H1 (cell line): ENCODE results near the gene ADCK1. TPM values are rescaled to one million over a fixed set of nuclear protein-coding genes. Genes with fewer than 3 reads are reported as not detected.

Experiments
- CTCF ChIA-PET: fragments of 300-600 bp; sonication (Branson Sonifier 250); formaldehyde crosslinking; loops from one replicate; lab custom pipeline; 2021; ENCODE audit not compliant: partially characterized antibody; lab: Charles Lee
- POLR2A ChIA-PET: fragments of 300-600 bp; sonication (Branson Sonifier 250); formaldehyde crosslinking; loops from one replicate; lab custom pipeline; 2021; ENCODE audit warnings: inconsistent platforms; ENCODE audit not compliant: partially characterized antibody; lab: Charles Lee
- DNase-seq, 2 experiments: peaks; one replicate each; pipeline versions ENCODE4 v3.0.0 to v3.0.0-alpha.2; 2010 to 2022; ENCODE audit warnings: low spot score in 2 of 2, low read depth in 1 of 2, mixed read lengths in 1 of 2
- FAIRE-seq: peaks from 2 replicates; lab custom pipeline; 2011; peaks lifted over from hg19 to GRCh38; lab: Jason Lieb, UNC
- H2AFZ ChIP-seq: 2 replicates; pipeline ENCODE4 v1.8.1; 2012; ENCODE audit warnings: low read length, inconsistent platforms
- H2AK5ac ChIP-seq: 2 replicates; pipeline ENCODE4 v1.6.1; 2013; ENCODE audit warnings: low read depth, low read length
- H2BK120ac ChIP-seq: replicated peaks from 2 replicates; pipeline ENCODE3; 2013; ENCODE audit warnings: low read depth, low read length, inconsistent platforms
- H2BK12ac ChIP-seq: 2 replicates; pipeline ENCODE4 v1.6.1; 2013; ENCODE audit warnings: low read depth, low read length
- H2BK15ac ChIP-seq: 2 replicates; pipeline ENCODE4 v1.6.1; 2013; ENCODE audit warnings: low read length
- H2BK20ac ChIP-seq: 2 replicates; pipeline ENCODE4 v1.6.1; 2013; ENCODE audit warnings: low read length
- H2BK5ac ChIP-seq: 2 replicates; pipeline ENCODE4 v1.6.1; 2013; ENCODE audit warnings: low read depth, low read length
- H3K14ac ChIP-seq: 2 replicates; pipeline ENCODE4 v1.6.1; 2013; ENCODE audit warnings: inconsistent platforms; ENCODE audit not compliant: insufficient read length
- H3K18ac ChIP-seq: 2 replicates; pipeline ENCODE4 v1.6.1; 2013; ENCODE audit warnings: low read length; ENCODE audit errors: extremely low read depth
- H3K23ac ChIP-seq: 2 replicates; pipeline ENCODE4 v1.6.1; 2013; ENCODE audit warnings: inconsistent platforms; ENCODE audit not compliant: insufficient read length
- H3K23me2 ChIP-seq: 2 replicates; pipeline ENCODE4 v1.6.1; 2013; ENCODE audit warnings: low read depth, low read length
- H3K27ac ChIP-seq: 2 replicates; pipeline ENCODE4 v1.6.1; 2011; ENCODE audit warnings: low read depth, low read length, inconsistent platforms
- H3K27me3 ChIP-seq, 4 experiments: replicated peaks in 1 of 4; 1 replicate in 1 of 4; 2 replicates in 3 of 4; pipeline versions ENCODE4 v1.6.1 to v1.8.1; 2011 to 2013; ENCODE audit warnings: low read length in 3 of 4, mild to moderate bottlenecking in 3 of 4, inconsistent platforms in 2 of 4, mixed read lengths in 2 of 4, moderate library complexity in 1 of 4; ENCODE audit not compliant: control insufficient read depth in 3 of 4, insufficient read depth in 3 of 4; ENCODE audit errors: extremely low read depth in 1 of 4
- H3K36me3 ChIP-seq, 4 experiments: 2 replicates each; pipeline versions ENCODE4 v1.6.1 to v1.8.1; 2011 to 2013; ENCODE audit warnings: mild to moderate bottlenecking in 4 of 4, low read length in 3 of 4, moderate library complexity in 2 of 4, control low read depth in 1 of 4, inconsistent platforms in 1 of 4; ENCODE audit not compliant: insufficient read depth in 4 of 4, control insufficient read depth in 2 of 4
- H3K4ac ChIP-seq: replicated peaks from 2 replicates; pipeline ENCODE3; 2013; ENCODE audit warnings: low read length, low read depth, mixed read lengths, inconsistent platforms; ENCODE audit not compliant: insufficient read length
- H3K4me1 ChIP-seq, 4 experiments: replicated peaks in 1 of 4; 1 replicate in 1 of 4; 2 replicates in 3 of 4; pipeline versions ENCODE4 v1.6.1 to v1.8.1; 2011 to 2013; ENCODE audit warnings: low read length in 3 of 4, inconsistent platforms in 2 of 4, mixed read lengths in 1 of 4; ENCODE audit not compliant: insufficient read depth in 4 of 4, control insufficient read depth in 3 of 4
- H3K4me2 ChIP-seq, 2 experiments: 2 replicates each; pipeline versions ENCODE4 v1.6.1 to v1.8.1; 2011 to 2013; ENCODE audit warnings: low read depth in 2 of 2, low read length in 2 of 2, control low read depth in 1 of 2, inconsistent platforms in 1 of 2, mild to moderate bottlenecking in 1 of 2; ENCODE audit not compliant: insufficient read depth in 1 of 2
- H3K4me3 ChIP-seq, 4 experiments: fragments of 200-600, 300-600 bp in 1 of 4; sonication (generic), shearing (Covaris generic), sonication (Bioruptor Twin) in 1 of 4; 2 replicates each; pipeline versions ENCODE4 v1.5.1 to v1.8.1; 2011 to 2016; ENCODE audit warnings: low read length in 4 of 4, low read depth in 3 of 4, control low read depth in 2 of 4, inconsistent platforms in 2 of 4, mild to moderate bottlenecking in 2 of 4, mixed read lengths in 1 of 4, moderate library complexity in 1 of 4; ENCODE audit not compliant: insufficient read depth in 2 of 4; ENCODE audit errors: extremely low read depth in 1 of 4
- H3K56ac ChIP-seq: replicated peaks from 2 replicates; pipeline ENCODE3; 2013; ENCODE audit warnings: low read depth, mild to moderate bottlenecking, mixed read lengths, low read length, inconsistent platforms; ENCODE audit not compliant: insufficient read length
- H3K79me1 ChIP-seq: 2 replicates; pipeline ENCODE4 v1.6.1; 2013; ENCODE audit warnings: low read depth, low read length, control low read depth
- H3K79me2 ChIP-seq, 2 experiments: 2 replicates each; pipeline versions ENCODE4 v1.6.1 to v1.8.1; 2012 to 2013; ENCODE audit warnings: low read length in 2 of 2, mild to moderate bottlenecking in 2 of 2, inconsistent platforms in 1 of 2; ENCODE audit not compliant: insufficient read depth in 2 of 2, control insufficient read depth in 1 of 2
- H3K9ac ChIP-seq, 4 experiments: replicated peaks in 1 of 4; 1 replicate in 1 of 4; 2 replicates in 3 of 4; pipeline versions ENCODE4 v1.6.1 to v1.8.1; 2011 to 2013; ENCODE audit warnings: low read depth in 3 of 4, low read length in 3 of 4, control low read depth in 2 of 4, mild to moderate bottlenecking in 2 of 4, moderate library complexity in 2 of 4, inconsistent platforms in 1 of 4; ENCODE audit errors: extremely low read depth in 1 of 4
- H3K9me3 ChIP-seq, 2 experiments: 2 replicates each; pipeline versions ENCODE4 v1.6.1 to v1.8.1; 2012 to 2013; ENCODE audit warnings: mild to moderate bottlenecking in 2 of 2, moderate library complexity in 2 of 2, control low read depth in 1 of 2, inconsistent platforms in 1 of 2, low read depth in 1 of 2, low read length in 1 of 2, mixed read lengths in 1 of 2; ENCODE audit not compliant: insufficient read depth in 2 of 2
- H4K20me1 ChIP-seq, 2 experiments: replicated peaks in 1 of 2; 2 replicates each; pipeline versions ENCODE3 to v1.8.1; 2011 to 2013; ENCODE audit warnings: inconsistent platforms in 2 of 2, low read length in 2 of 2, mild to moderate bottlenecking in 1 of 2; ENCODE audit not compliant: insufficient read depth in 2 of 2, control insufficient read depth in 1 of 2
- H4K5ac ChIP-seq: 2 replicates; pipeline ENCODE4 v1.6.1; 2013; ENCODE audit warnings: low read length, low read depth, mixed read lengths, inconsistent platforms; ENCODE audit not compliant: insufficient read length
- H4K8ac ChIP-seq: 2 replicates; pipeline ENCODE4 v1.8.0; 2013; ENCODE audit warnings: mild to moderate bottlenecking, moderate library complexity, low read length, inconsistent platforms; ENCODE audit not compliant: insufficient read depth; ENCODE audit errors: extremely low read depth
- H4K91ac ChIP-seq: replicated peaks from 2 replicates; pipeline ENCODE3; 2013; ENCODE audit warnings: low read length, mixed read lengths, inconsistent platforms; ENCODE audit not compliant: insufficient read length
- CBX8 ChIP-seq: fragments of 300-800, 300-1000 bp; sonication (generic); IDR thresholded peaks from 2 replicates; pipeline ENCODE4 v1.7.1; 2016; ENCODE audit warnings: low read depth, low read length, borderline replicate concordance
- GTF2F1 ChIP-seq: IDR thresholded peaks from 2 replicates; pipeline ENCODE4 v1.6.1; 2012; ENCODE audit warnings: low read depth, low read length, improper control_type of control experiment, borderline replicate concordance
- MAFK ChIP-seq: IDR thresholded peaks from 2 replicates; pipeline ENCODE4 v1.6.1; 2012; ENCODE audit warnings: low read depth, mild to moderate bottlenecking, improper control_type of control experiment, low read length
- RAD21 ChIP-seq, 2 experiments: IDR thresholded peaks in 1 of 2; conservative IDR thresholded peaks in 1 of 2; 2 replicates each; pipeline ENCODE4 v1.6.1; 2011; ENCODE audit warnings: low read depth in 2 of 2, low read length in 2 of 2, improper control_type of control experiment in 1 of 2, inconsistent platforms in 1 of 2, mild to moderate bottlenecking in 1 of 2, moderate library complexity in 1 of 2
- RNF2 ChIP-seq: fragments of 200-900, 300-1000 bp; sonication (generic); IDR thresholded peaks from 2 replicates; pipeline ENCODE4 v1.7.1; 2016; ENCODE audit warnings: borderline replicate concordance, low read depth, mild to moderate bottlenecking, antibody characterized with exemption, low read length; ENCODE audit not compliant: poor library complexity, severe bottlenecking; ENCODE audit errors: missing control alignments
- SP2 ChIP-seq: IDR thresholded peaks from 2 replicates; pipeline ENCODE4 v1.6.1; 2012; ENCODE audit warnings: mild to moderate bottlenecking, low read length, inconsistent platforms
- YY1 ChIP-seq: IDR thresholded peaks from 2 replicates; pipeline ENCODE4 v1.6.1; 2011; ENCODE audit warnings: low read depth, mild to moderate bottlenecking, low read length
- WGBS, 2 experiments: shearing (Covaris generic) in 1 of 2; methylation state at CpG; one replicate each; pipeline versions ENCODE4 v1.1.6 to v1.1.7; 2013 to 2015; ENCODE audit warnings: low lambda C conversion rate in 2 of 2, mixed read lengths in 2 of 2, inconsistent platforms in 1 of 2, low coverage in 1 of 2, missing lambda C conversion rate in 1 of 2; ENCODE audit not compliant: insufficient replicate concordance in 2 of 2, insufficient coverage in 1 of 2, insufficient read length in 1 of 2; ENCODE audit errors: extremely low coverage in 1 of 2, missing lambda C conversion rate in 1 of 2; 5-methylcytosine and 5-hydroxymethylcytosine counted together
- polyA plus RNA-seq, 7 experiments: library from polyadenylated mRNA; depleted of rRNA in 3 of 7; stranded (reverse) in 5 of 7; unstranded in 2 of 7; fragments of >200 nt in 5 of 7; fragments of 200-250 nt in 2 of 7; gene quantifications; 1 replicate in 5 of 7; 2 replicates in 1 of 7; 4 replicates in 1 of 7; pipeline versions ENCODE4 v1.2.1 to v1.2.3, GENCODE V29; 2011 to 2013; ENCODE audit warnings: missing spikeins in 2 of 7, mixed read lengths in 2 of 7
- total RNA-seq: library from RNA; stranded (reverse); fragmentation: NEBNext Ultra II Directional; extraction: Animal tissue kit (Norgen Biotek cat#: 25700); gene quantifications from 2 replicates; pipeline ENCODE4 v1.2.1, GENCODE V29; 2021
- TF ChIP-seq, protein P1 (sequence below): IDR thresholded peaks from 2 replicates; pipeline ENCODE4 v1.6.1; 2012; ENCODE audit warnings: inconsistent platforms
- TF ChIP-seq, protein P2 (sequence below), 3 experiments: IDR thresholded peaks; 1 replicate in 2 of 3; 2 replicates in 1 of 3; pipeline versions ENCODE4 v1.5.1 to v1.6.1; 2011; ENCODE audit warnings: low read length in 3 of 3, mild to moderate bottlenecking in 3 of 3, inconsistent platforms in 2 of 3, low read depth in 1 of 3, moderate library complexity in 1 of 3; ENCODE audit not compliant: insufficient read depth in 1 of 3; ENCODE audit errors: control extremely low read depth in 1 of 3
- TF ChIP-seq, protein P3 (sequence below): IDR thresholded peaks from 2 replicates; pipeline ENCODE4 v1.6.1; 2011; ENCODE audit warnings: low read depth, mild to moderate bottlenecking, low read length; ENCODE audit not compliant: insufficient read depth

ADCK1 gene
- total and polyA plus RNA-seq, 2 of the 8 experiments (the other 6 are each of a cell fraction or from before 2014, with no cell fraction given), result 11.0 to 16.8 TPM

DNA sequence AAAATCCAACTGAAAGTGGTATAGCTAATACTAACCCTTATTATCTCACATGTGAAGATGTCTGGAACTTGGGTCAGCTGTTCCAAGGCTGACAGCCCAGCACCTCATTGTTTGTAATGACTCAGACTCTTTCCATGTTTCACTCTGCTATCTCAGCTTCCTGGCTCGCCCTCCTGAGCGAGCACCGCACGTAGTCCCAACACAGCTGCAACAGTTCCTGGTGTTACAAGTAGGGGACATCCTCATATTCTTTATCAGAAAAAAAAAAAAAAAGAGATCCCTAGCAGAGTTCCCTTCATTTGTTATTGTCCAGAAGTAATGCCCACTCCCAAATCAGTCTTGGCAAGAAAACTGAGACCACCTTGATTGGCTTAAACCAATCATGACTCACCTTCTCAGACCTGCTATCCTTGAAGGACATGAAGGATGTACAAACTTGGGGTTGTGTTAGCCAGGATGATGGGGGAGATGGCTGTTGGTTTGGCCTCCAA is 92.5 kb downstream of the ADCK1 start:
- H2BK5ac ChIP-seq, result no peak overlapping the region
- FAIRE-seq, result no peak
- ChIA-PET CTCF (no interaction called here), POLR2A (no interaction called here)
- no peaks in the 10 kb centered on the region for H3K79me1 ChIP-seq
- no peaks in the 10 kb centered on the region for H3K36me3 ChIP-seq
- no peak overlapping the region for H3K4ac ChIP-seq
- H3K56ac ChIP-seq, result no peak overlapping the region
- WGBS, 2 experiments, result 91% methylated on average over 4 of the region's 4 CpGs; no CpG with 5 or more reads in 1 of the 2 experiments
- H3K9ac ChIP-seq, result no peak overlapping the region
- H4K5ac ChIP-seq, result no peak overlapping the region
- no peaks in the 10 kb centered on the region for H3K79me2 ChIP-seq
- no peak overlapping the region for H2AK5ac ChIP-seq
- H3K4me1 ChIP-seq, result no peaks in the 10 kb centered on the region
- DNase-seq, result no peak
- no peak overlapping the region for H3K27ac ChIP-seq
- H3K27me3 ChIP-seq, result no peaks in the 10 kb centered on the region
- H4K91ac ChIP-seq, result no peak overlapping the region
- no peak overlapping the region for H2BK20ac ChIP-seq
- H2BK15ac ChIP-seq, result no peak overlapping the region
- 0 out of 2 replicates have a peak, but pooled peaks cover 2% of the 10 kb centered on the region for H3K23me2 ChIP-seq
- H3K9me3 ChIP-seq, result no peaks in the 10 kb centered on the region
- H3K14ac ChIP-seq, result no peak overlapping the region
- no peak overlapping the region for H3K23ac ChIP-seq
- no peak overlapping the region for H3K4me3 ChIP-seq
- no peak overlapping the region for H2AFZ ChIP-seq
- no peak overlapping the region for H4K8ac ChIP-seq
- no peaks in the 10 kb centered on the region for H4K20me1 ChIP-seq
- H2BK12ac ChIP-seq, result no peak overlapping the region
- H2BK120ac ChIP-seq, result no peak overlapping the region
- H3K18ac ChIP-seq, result no peak overlapping the region
- no peak overlapping the region for H3K4me2 ChIP-seq
- TF ChIP-seq RNF2 (no peak), RAD21 (IDR thresholded peaks at IDR 0.05 in 1 of 2, conservative IDR thresholded peaks at IDR 0.05 in 1 of 2; ENCODE audit: low read depth in 2 of 2, low read length in 2 of 2) (no peak), YY1 (no peak), CBX8 (no peak), GTF2F1 (no peak), SP2 (no peak), MAFK (no peak)
- TF ChIP-seq, protein P1, sequence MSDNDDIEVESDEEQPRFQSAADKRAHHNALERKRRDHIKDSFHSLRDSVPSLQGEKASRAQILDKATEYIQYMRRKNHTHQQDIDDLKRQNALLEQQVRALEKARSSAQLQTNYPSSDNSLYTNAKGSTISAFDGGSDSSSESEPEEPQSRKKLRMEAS, result no peak
- TF ChIP-seq, protein P2, sequence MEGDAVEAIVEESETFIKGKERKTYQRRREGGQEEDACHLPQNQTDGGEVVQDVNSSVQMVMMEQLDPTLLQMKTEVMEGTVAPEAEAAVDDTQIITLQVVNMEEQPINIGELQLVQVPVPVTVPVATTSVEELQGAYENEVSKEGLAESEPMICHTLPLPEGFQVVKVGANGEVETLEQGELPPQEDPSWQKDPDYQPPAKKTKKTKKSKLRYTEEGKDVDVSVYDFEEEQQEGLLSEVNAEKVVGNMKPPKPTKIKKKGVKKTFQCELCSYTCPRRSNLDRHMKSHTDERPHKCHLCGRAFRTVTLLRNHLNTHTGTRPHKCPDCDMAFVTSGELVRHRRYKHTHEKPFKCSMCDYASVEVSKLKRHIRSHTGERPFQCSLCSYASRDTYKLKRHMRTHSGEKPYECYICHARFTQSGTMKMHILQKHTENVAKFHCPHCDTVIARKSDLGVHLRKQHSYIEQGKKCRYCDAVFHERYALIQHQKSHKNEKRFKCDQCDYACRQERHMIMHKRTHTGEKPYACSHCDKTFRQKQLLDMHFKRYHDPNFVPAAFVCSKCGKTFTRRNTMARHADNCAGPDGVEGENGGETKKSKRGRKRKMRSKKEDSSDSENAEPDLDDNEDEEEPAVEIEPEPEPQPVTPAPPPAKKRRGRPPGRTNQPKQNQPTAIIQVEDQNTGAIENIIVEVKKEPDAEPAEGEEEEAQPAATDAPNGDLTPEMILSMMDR (IDR thresholded peaks at IDR 0.05; ENCODE audit: control extremely low read depth in 1 of 3, insufficient read depth in 1 of 3, low read depth in 1 of 3, low read length in 3 of 3), result no peak
- TF ChIP-seq, protein P3, sequence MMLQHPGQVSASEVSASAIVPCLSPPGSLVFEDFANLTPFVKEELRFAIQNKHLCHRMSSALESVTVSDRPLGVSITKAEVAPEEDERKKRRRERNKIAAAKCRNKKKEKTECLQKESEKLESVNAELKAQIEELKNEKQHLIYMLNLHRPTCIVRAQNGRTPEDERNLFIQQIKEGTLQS, result no peak
